HG02973 (cell line): ENCODE measurements around the gene PRDM4.
A peak's percentile ranks its signal among the peaks of the same experiment; 100 is the strongest.
"Not testable (repeated sequence)": the region's sequence is repeated elsewhere in the genome, so short reads cannot be mapped to it uniquely, and the experiment has no call there.

Experiments
- ATAC-seq: cut with Tn5 transposase; IDR thresholded peaks from one replicate; pipeline ENCODE4 v1.9.1; 2021; ENCODE audit warnings: moderate library complexity; ENCODE audit not compliant: unreplicated experiment

Gene PRDM4

DNA sequence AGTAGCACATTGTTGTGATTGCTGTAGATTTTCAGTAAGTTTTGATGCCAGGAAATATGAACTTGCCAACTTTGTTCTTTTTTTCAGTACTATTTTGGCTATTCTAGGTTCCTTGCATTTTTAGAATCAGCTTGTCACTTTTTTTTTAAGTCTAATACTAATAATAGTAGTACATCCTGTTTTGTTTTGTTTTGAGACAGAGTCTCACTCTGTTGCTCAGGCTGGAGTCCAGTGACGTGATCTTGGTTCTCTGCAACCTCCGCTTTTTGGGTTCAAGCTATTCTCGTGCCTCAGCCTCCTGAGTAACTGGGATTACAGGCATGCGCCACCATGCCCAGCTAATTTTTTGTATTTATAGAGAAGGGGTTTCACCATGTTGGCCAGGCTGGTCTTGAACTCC, 58.8 kb downstream of the PRDM4 start:
- ATAC-seq = no peak

GRCh38 chr12:107695772-107696171, 65.2 kb downstream of the PRDM4 start:
- not testable (repeated sequence) for ATAC-seq

DNA sequence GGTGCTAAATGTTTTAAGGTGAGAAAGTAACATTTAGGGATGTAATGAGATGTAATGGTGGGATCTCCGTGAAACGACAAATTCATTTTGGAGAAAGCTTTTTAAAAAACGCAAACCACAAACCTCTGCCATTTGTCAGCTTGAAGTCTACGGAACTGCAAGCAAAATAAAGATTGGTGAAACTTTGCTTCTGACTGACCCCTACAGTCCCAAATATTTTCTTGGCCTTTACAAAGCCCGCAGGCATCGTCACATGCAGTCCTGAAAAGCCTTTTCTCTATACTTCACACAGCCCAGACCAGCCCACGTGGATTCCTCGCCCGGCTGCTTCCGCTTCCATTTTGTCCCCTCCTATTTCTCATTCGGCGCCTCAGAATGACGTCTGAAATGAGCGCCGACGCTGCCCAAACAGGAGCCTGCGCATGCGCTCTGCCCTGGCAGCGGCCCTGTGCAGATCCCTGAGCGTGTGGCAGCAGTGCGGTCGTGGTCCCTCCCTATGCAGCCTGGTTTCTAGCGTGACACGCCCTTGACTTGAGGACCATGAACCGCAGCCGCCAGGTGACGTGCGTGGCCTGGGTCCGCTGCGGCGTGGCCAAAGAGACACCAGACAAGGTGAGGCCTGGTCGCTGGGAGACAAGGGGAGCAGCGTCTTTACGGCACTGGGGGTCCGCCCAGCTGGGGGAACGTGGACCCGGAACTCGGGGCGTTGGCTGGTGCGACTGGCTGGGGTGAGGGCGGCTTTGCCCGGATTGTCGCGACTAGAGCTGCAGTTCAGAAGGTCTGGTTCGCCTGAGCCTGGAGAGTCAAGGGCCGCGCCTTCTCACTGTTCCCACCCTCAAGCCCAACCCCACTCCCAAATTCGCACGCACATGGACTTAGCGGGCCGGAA, 75.3 kb downstream of the PRDM4 start, which contains the start of gene PWP1:
TSS of gene PWP1 (plus strand) at position 440 of the 889 bp plus-strand sequence. CDS start at position 541, 101 bp downstream.
- ATAC-seq = peak; percentile 76

- ATAC-seq = no peak
These were observed 76.0 kb downstream of the PRDM4 start for GRCh38 chr12:107684990-107685359.

- ATAC-seq = no peak
These were observed 76.7 kb downstream of the PRDM4 start for GRCh38 chr12:107684029-107684795.
